Ishikawa (cell line): ENCODE results near the gene FGF18.

Experiments used
- RAD21 ChIP-seq: IDR thresholded peaks from 2 replicates; pipeline ENCODE4 v1.6.1; 2012; ENCODE audit warnings: low read depth
- ZBTB7A ChIP-seq: IDR thresholded peaks from 2 replicates; pipeline ENCODE4 v1.6.1; 2012; ENCODE audit warnings: low read depth
- TF ChIP-seq, protein P1 (sequence below): IDR thresholded peaks from 2 replicates; pipeline ENCODE4 v1.6.1; 2012; ENCODE audit warnings: low read depth, mild to moderate bottlenecking

DNA sequence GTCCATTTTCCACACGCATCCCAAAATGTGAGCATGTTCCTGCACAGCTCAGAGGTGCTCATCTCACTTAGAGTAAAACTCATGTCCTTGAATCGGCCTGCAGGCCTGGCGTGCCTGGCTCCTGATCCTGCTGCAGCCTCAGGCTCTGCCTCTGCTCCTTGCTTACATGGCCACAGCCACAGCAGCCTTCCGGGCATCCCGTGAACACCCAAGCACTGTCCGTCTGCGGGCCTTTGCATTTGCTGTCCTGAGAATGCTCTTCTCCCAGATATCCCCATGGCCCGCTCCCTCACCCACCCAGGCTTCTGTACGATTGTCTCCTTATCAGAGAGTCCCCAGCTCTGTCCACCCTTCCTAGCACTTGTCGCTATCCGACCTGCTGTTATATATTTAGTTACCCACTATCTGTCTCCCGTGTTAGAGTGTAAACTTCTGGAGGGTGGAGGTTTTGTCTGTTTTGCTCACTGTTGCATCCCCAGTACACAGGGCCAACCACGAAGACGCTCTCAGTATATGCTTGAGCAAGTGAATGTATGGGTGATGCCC, 21.9 kb downstream of the FGF18 start:
- TF ChIP-seq ZBTB7A = no peak
- TF ChIP-seq, protein P1, sequence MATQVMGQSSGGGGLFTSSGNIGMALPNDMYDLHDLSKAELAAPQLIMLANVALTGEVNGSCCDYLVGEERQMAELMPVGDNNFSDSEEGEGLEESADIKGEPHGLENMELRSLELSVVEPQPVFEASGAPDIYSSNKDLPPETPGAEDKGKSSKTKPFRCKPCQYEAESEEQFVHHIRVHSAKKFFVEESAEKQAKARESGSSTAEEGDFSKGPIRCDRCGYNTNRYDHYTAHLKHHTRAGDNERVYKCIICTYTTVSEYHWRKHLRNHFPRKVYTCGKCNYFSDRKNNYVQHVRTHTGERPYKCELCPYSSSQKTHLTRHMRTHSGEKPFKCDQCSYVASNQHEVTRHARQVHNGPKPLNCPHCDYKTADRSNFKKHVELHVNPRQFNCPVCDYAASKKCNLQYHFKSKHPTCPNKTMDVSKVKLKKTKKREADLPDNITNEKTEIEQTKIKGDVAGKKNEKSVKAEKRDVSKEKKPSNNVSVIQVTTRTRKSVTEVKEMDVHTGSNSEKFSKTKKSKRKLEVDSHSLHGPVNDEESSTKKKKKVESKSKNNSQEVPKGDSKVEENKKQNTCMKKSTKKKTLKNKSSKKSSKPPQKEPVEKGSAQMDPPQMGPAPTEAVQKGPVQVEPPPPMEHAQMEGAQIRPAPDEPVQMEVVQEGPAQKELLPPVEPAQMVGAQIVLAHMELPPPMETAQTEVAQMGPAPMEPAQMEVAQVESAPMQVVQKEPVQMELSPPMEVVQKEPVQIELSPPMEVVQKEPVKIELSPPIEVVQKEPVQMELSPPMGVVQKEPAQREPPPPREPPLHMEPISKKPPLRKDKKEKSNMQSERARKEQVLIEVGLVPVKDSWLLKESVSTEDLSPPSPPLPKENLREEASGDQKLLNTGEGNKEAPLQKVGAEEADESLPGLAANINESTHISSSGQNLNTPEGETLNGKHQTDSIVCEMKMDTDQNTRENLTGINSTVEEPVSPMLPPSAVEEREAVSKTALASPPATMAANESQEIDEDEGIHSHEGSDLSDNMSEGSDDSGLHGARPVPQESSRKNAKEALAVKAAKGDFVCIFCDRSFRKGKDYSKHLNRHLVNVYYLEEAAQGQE = no peak
- TF ChIP-seq RAD21 = no peak
